ENCODE measurements around the gene RUNX3.

RUNX3 gene

GRCh38 chr1:24927988-24928688 lies 1.9 kb downstream of the RUNX3 start:
- peak; percentile 34 to 49 for DNase-seq

GRCh38 chr1:24927473-24927872 lies 2.6 kb downstream of the RUNX3 start:
- DNase-seq, result no peak

GRCh38 chr1:24926563-24927249 lies 3.4 kb downstream of the RUNX3 start:
- DNase-seq, result peak; percentile 34 to 53

GRCh38 chr1:24925963-24926362 lies 4.1 kb downstream of the RUNX3 start:
- DNase-seq, result no peak

- no peak for DNase-seq
Measured at GRCh38 chr1:24925082-24925779, 4.8 kb downstream of the RUNX3 start.

GRCh38 chr1:24923485-24924113 lies 6.5 kb downstream of the RUNX3 start:
- no peak for DNase-seq

- no peak for DNase-seq
Measured at GRCh38 chr1:24921938-24922662, 8.0 kb downstream of the RUNX3 start.

- DNase-seq, result no peak
Measured at GRCh38 chr1:24921412-24921811, 8.7 kb downstream of the RUNX3 start.

- no peak for DNase-seq
Measured at GRCh38 chr1:24920533-24920925, 9.5 kb downstream of the RUNX3 start.

GRCh38 chr1:24919791-24920532 lies 10.1 kb downstream of the RUNX3 start:
- no peak for DNase-seq

- DNase-seq, result no peak
Measured at GRCh38 chr1:24918995-24919605, 11.0 kb downstream of the RUNX3 start.

GRCh38 chr1:24918370-24918769 lies 11.7 kb downstream of the RUNX3 start:
- DNase-seq, result no peak

- no peak for DNase-seq
Measured at GRCh38 chr1:24917327-24918074, 12.6 kb downstream of the RUNX3 start.

GRCh38 chr1:24915816-24916602 lies 14.1 kb downstream of the RUNX3 start:
- no peak for DNase-seq

- no peak for DNase-seq
Measured at GRCh38 chr1:24914226-24915069, 15.6 kb downstream of the RUNX3 start.

- no peak for DNase-seq
Measured at GRCh38 chr1:24913616-24914225, 16.4 kb downstream of the RUNX3 start.

GRCh38 chr1:24913274-24913604 lies 16.8 kb downstream of the RUNX3 start:
- DNase-seq, result no peak

- DNase-seq, result no peak
Measured at GRCh38 chr1:24912376-24913273, 17.5 kb downstream of the RUNX3 start.

Data from AML-193 (cell line).